Osteoblast (primary cell): ENCODE measurements around the gene HMSD. TPM values are rescaled to one million over a fixed set of nuclear protein-coding genes. Genes with fewer than 3 reads are reported as not detected.
A peak's percentile ranks its signal among the peaks of the same experiment; 100 is the strongest.

Experiments used
- DNase-seq: peaks from one replicate; pipeline ENCODE4 v3.0.0; 2011; ENCODE audit warnings: low spot score, mixed read lengths; ENCODE audit not compliant: insufficient read length; ENCODE audit errors: missing footprints
- H2AFZ ChIP-seq: 2 replicates; pipeline ENCODE4 v1.6.0; 2011; ENCODE audit warnings: mild to moderate bottlenecking, low read length
- H3K27ac ChIP-seq: 2 replicates; pipeline ENCODE4 v1.5.1; 2011; ENCODE audit warnings: mild to moderate bottlenecking, low read depth, low read length, moderate library complexity
- H3K27me3 ChIP-seq: 2 replicates; pipeline ENCODE4 v1.6.0; 2012; ENCODE audit warnings: mild to moderate bottlenecking, control low read depth, inconsistent platforms, low read length, moderate library complexity; ENCODE audit not compliant: insufficient read depth
- H3K36me3 ChIP-seq: 2 replicates; pipeline ENCODE4 v1.5.1; 2011; ENCODE audit warnings: mild to moderate bottlenecking, low read length, control low read depth, moderate library complexity; ENCODE audit not compliant: insufficient read depth
- H3K4me1 ChIP-seq: 2 replicates; pipeline ENCODE4 v1.5.1; 2011; ENCODE audit warnings: mild to moderate bottlenecking, low read length, control low read depth, moderate library complexity; ENCODE audit not compliant: insufficient read depth
- H3K4me2 ChIP-seq: 2 replicates; pipeline ENCODE4 v1.6.0; 2011; ENCODE audit warnings: mild to moderate bottlenecking, low read length; ENCODE audit not compliant: insufficient read depth
- H3K4me3 ChIP-seq: fragments of 200-600 bp; sonication (generic); 3 replicates; pipeline ENCODE4 v1.5.1; 2012; ENCODE audit warnings: mild to moderate bottlenecking, low read length, inconsistent platforms; ENCODE audit not compliant: insufficient read depth
- H3K79me2 ChIP-seq: 2 replicates; pipeline ENCODE4 v1.6.0; 2012; ENCODE audit warnings: mild to moderate bottlenecking, low read length, control low read depth, inconsistent platforms; ENCODE audit not compliant: insufficient read depth
- H3K9me3 ChIP-seq: 2 replicates; pipeline ENCODE4 v1.5.1; 2011; ENCODE audit warnings: low read depth, low read length, control low read depth
- H4K20me1 ChIP-seq: 2 replicates; pipeline ENCODE4 v1.6.0; 2012; ENCODE audit warnings: mild to moderate bottlenecking, low read length, control low read depth; ENCODE audit not compliant: insufficient read depth
- total RNA-seq: library from RNA; depleted of rRNA; stranded (reverse); fragments of >200 nt; gene quantifications from 2 replicates; pipeline ENCODE4 v1.2.3, GENCODE V29; 2012
- TF ChIP-seq, protein P1 (sequence below): IDR thresholded peaks from 2 replicates; pipeline ENCODE4 v1.5.1; 2011; ENCODE audit warnings: mild to moderate bottlenecking, low read depth, low read length, moderate library complexity; ENCODE audit errors: extremely low read depth

The HMSD gene
- total RNA-seq, 1 donor: 1.4 TPM

DNA sequence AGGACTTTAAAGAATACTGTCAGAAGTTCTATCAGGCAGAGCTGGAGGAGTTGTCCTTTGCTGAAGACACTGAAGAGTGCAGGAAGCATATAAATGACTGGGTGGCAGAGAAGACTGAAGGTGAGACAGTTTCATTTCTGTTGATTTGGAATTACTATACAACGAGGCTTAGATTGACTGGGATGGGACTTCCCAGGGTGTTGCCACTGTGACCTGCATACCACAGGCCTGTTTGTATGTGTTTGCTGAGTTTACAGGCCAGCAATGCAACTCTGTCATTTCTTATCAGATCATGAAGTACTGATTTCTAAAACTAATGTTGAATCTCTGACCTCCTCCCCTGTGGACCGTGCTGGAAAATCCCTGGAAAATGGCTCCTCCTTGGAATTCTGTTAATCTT is 32.6 kb downstream of the HMSD start:
- peaks cover 4% of the 10 kb centered on the region for H3K4me1 ChIP-seq

DNA sequence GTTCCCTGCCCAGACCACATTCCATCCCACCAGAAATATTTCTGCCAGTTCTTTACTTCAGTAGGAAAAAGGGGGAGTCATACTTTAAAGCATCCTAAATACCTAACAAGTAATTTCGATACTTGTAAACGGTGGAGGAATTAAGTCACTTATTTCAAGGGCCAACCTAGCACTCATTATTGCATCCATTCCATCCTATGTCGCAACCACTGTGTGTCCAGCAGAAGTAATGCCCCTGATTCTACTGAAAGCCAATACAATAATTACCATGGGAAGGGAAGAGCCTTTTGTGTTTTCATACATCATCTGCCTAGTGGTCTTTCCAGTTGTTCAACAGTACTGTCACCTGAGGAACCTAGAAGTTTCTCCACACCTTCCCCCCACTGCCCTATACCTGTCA is 33.3 kb downstream of the HMSD start:
- Histone ChIP-seq H3K27me3 (no peaks in the 10 kb centered on the region), H3K79me2 (peaks cover 36% of the 10 kb centered on the region), H4K20me1 (no peaks in the 10 kb centered on the region), H3K4me3 (no peak overlapping the region), H3K4me1 (peaks cover 4% of the 10 kb centered on the region), H3K36me3 (peaks cover 45% of the 10 kb centered on the region), H3K9me3 (no peaks in the 10 kb centered on the region), H3K27ac (no peak overlapping the region), H2AFZ (no peak overlapping the region), H3K4me2 (no peak overlapping the region)
- DNase-seq: no peak
- TF ChIP-seq, protein P1, sequence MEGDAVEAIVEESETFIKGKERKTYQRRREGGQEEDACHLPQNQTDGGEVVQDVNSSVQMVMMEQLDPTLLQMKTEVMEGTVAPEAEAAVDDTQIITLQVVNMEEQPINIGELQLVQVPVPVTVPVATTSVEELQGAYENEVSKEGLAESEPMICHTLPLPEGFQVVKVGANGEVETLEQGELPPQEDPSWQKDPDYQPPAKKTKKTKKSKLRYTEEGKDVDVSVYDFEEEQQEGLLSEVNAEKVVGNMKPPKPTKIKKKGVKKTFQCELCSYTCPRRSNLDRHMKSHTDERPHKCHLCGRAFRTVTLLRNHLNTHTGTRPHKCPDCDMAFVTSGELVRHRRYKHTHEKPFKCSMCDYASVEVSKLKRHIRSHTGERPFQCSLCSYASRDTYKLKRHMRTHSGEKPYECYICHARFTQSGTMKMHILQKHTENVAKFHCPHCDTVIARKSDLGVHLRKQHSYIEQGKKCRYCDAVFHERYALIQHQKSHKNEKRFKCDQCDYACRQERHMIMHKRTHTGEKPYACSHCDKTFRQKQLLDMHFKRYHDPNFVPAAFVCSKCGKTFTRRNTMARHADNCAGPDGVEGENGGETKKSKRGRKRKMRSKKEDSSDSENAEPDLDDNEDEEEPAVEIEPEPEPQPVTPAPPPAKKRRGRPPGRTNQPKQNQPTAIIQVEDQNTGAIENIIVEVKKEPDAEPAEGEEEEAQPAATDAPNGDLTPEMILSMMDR: no peak

More for the DNA sequence above, 32.6 kb downstream of the HMSD start:
- Histone ChIP-seq H3K9me3 (no peaks in the 10 kb centered on the region), H2AFZ (no peak overlapping the region), H3K27ac (no peak overlapping the region), H3K4me3 (no peak overlapping the region), H3K4me2 (no peak overlapping the region), H3K79me2 (peaks cover 41% of the 10 kb centered on the region), H3K27me3 (no peaks in the 10 kb centered on the region), H3K36me3 (peaks cover 39% of the 10 kb centered on the region), H4K20me1 (peaks cover under 1% of the 10 kb centered on the region)
- DNase-seq: no peak
- TF ChIP-seq, protein P1: no peak

DNA sequence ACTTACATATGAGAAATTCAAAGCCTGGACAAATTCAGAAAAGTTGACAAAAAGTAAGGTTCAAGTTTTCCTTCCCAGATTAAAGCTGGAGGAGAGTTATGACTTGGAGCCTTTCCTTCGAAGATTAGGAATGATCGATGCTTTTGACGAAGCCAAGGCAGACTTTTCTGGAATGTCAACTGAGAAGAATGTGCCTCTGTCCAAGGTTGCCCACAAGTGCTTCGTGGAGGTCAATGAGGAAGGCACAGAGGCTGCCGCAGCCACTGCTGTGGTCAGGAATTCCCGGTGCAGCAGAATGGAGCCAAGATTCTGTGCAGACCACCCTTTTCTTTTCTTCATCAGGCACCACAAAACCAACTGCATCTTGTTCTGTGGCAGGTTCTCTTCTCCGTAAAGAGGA is 37.8 kb downstream of the HMSD start:
- Histone ChIP-seq H3K27me3 (no peaks in the 10 kb centered on the region), H3K4me2 (no peak overlapping the region), H3K79me2 (no peaks in the 10 kb centered on the region), H3K9me3 (no peaks in the 10 kb centered on the region), H3K36me3 (peaks cover 38% of the 10 kb centered on the region), H2AFZ (no peak overlapping the region), H4K20me1 (no peaks in the 10 kb centered on the region), H3K4me3 (no peak overlapping the region), H3K27ac (no peak overlapping the region), H3K4me1 (no peaks in the 10 kb centered on the region)
- no peak for DNase-seq
- TF ChIP-seq, protein P1: no peak

DNA sequence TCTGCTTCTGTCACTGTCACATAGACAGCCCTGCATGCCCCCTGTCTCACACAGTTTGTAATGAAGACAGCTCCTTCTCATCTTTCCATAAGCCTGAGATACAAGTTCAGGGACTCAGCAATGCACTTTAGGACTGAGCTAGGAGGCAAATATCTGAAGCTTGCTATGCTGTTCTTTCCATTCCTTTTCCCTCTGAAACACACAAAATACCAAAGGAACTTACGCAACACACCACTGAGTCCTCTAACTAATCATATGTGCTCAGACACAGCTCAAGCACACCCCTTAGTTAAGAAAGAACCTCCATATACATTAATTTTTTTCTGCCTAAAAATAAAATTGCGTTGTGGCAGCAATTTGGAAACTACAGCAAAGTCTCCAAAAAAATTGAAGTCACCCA is 38.6 kb downstream of the HMSD start:
- Histone ChIP-seq H4K20me1 (no peaks in the 10 kb centered on the region), H3K4me2 (no peak overlapping the region), H3K36me3 (peaks cover 31% of the 10 kb centered on the region), H2AFZ (no peak overlapping the region), H3K27me3 (no peaks in the 10 kb centered on the region), H3K4me3 (no peak overlapping the region), H3K79me2 (no peaks in the 10 kb centered on the region), H3K4me1 (no peaks in the 10 kb centered on the region), H3K27ac (no peak overlapping the region), H3K9me3 (no peaks in the 10 kb centered on the region)
- TF ChIP-seq, protein P1: no peak
- DNase-seq: peak; percentile 31
